SJCRH30 (cell line): Measurements from ENCODE around the gene ETV3. TPM values are rescaled to one million over a fixed set of nuclear protein-coding genes. Genes with fewer than 3 reads are reported as not detected.

Experiments
- DNase-seq, 2 experiments: peaks; one replicate each; pipeline ENCODE4 v3.0.0-alpha.2; 2015 to 2020
- H3K27ac ChIP-seq: fragments of 250-450 bp; sonication (Bioruptor Pico); 2 replicates; pipeline ENCODE4 v1.5.1; 2020; ENCODE audit warnings: mild to moderate bottlenecking, moderate library complexity
- H3K27me3 ChIP-seq: fragments of 250-450 bp; sonication (Bioruptor Pico); 2 replicates; pipeline ENCODE4 v1.5.1; 2020; ENCODE audit warnings: mild to moderate bottlenecking, moderate library complexity
- H3K36me3 ChIP-seq: fragments of 250-450 bp; sonication (Bioruptor Pico); 2 replicates; pipeline ENCODE4 v1.5.1; 2020; ENCODE audit warnings: mild to moderate bottlenecking, moderate library complexity
- H3K4me1 ChIP-seq: fragments of 250-450 bp; sonication (Bioruptor Pico); 2 replicates; pipeline ENCODE4 v1.5.1; 2020; ENCODE audit warnings: mild to moderate bottlenecking, moderate library complexity
- H3K4me3 ChIP-seq: fragments of 250-450 bp; sonication (Bioruptor Pico); 2 replicates; pipeline ENCODE4 v1.5.1; 2020; ENCODE audit warnings: mild to moderate bottlenecking, moderate library complexity
- H3K9me3 ChIP-seq: fragments of 250-450 bp; sonication (Bioruptor Pico); replicated peaks from 2 replicates; pipeline ENCODE4 v1.5.1; 2020; ENCODE audit warnings: mild to moderate bottlenecking, moderate library complexity
- total RNA-seq: library from RNA; depleted of rRNA; stranded (reverse); fragments of >200 nt; shearing (Covaris generic); gene quantifications from 2 replicates; pipeline ENCODE4 v1.2.3, GENCODE V29; 2014

ETV3 gene
- total RNA-seq, 1 experiment from 2014 or later: 12.5 TPM

DNA sequence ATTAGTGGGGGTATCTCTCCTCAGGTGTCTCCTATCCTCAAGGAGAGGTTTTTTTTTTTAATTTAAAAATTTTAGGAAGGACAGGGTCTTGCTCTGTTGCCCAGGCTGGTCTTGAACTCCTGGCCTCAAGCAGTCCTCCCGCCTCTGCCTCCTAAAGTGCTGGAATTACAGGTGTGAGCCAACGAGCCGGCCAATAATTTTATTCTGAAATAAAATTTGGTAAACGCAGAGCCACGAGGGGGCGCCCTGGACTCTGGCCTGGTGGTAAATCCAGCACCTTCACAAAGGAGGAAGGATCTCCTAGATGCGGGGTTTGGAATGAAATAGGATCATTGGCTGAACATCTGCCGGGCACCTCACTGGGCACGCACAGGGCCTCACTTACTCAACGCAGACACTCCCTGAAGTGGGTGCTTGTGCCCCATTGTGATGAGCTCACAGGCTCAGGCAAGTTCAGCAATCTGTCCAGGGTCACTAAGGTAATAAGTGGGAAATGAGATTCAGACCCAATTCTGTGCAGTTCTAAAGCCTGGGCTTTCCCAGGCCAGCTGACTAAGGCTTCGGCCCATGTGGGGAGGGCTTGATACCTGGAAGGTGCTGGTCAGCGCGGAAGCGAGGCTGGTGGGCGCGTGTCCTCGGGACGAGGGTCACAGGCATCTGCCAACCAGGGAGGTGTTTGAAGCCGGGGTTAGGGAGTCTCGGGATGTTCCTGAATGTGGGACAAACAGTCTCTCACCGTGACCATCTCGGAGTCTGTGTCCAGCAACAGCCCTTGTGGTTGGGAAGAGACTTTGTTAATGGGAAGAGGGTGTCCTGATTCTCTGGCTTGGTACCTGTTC, 32.7 kb upstream of the ETV3 start:
- H3K27ac ChIP-seq: no peak overlapping the region
- no peaks in the 10 kb centered on the region for H3K4me1 ChIP-seq
- DNase-seq: peak; percentile 39 to 48
- peaks cover 3% of the 10 kb centered on the region; the same call in 1 of the 2 replicates for H3K27me3 ChIP-seq
- no peak overlapping the region for H3K4me3 ChIP-seq
- H3K36me3 ChIP-seq: no peaks in the 10 kb centered on the region
- no peaks in the 10 kb centered on the region for H3K9me3 ChIP-seq

DNA sequence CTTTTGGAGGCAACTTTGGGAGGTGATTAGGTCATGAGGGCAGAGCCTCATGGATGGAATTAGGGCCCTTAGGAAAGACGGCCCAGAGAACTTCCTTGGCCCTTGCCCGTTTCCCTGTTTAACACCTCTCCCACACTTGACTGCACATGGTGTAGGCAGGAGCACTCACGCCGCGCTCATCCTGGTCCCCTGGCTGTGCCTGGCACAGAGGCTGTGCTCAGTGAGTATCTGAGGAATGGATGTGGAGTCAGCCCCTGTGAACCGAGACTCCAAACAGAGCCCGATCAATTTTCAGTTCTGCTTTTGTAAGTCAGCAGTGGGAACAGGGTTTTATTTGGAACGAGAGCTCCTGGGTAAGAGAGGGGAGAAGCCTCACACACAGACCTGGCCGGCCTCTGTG, 29.8 kb upstream of the ETV3 start:
- peaks cover 3% of the 10 kb centered on the region; the same call in 1 of the 2 replicates for H3K4me1 ChIP-seq
- no peak for DNase-seq
- no peaks in the 10 kb centered on the region for H3K9me3 ChIP-seq
- no peak overlapping the region for H3K4me3 ChIP-seq
- no peak overlapping the region for H3K27ac ChIP-seq
- no peaks in the 10 kb centered on the region for H3K36me3 ChIP-seq
- H3K27me3 ChIP-seq: peaks cover 10% of the 10 kb centered on the region; the same call in 1 of the 2 replicates

DNA sequence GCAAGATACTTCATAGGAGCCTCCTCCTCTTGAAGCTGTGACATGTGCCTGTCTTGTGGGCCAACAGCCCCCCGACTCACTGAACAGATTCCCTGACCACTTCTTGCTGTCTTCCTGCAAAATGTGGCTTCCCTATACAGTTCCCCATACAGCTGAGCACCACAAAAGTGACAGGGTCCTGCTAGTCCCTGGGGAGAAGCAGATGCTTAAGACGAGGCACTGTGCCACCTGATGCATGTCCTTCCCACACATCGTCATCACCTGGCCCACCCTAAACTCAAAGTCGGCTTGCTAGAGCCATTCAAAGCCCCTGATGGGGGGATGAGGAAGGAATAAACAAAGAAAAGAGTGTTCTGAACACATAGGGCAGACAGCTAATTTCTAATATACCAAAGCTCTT, 29.2 kb upstream of the ETV3 start:
- Histone ChIP-seq H3K36me3 (no peaks in the 10 kb centered on the region), H3K4me1 (peaks cover 8% of the 10 kb centered on the region), H3K27me3 (peaks cover 10% of the 10 kb centered on the region; the same call in 1 of the 2 replicates), H3K27ac (no peak overlapping the region), H3K4me3 (no peak overlapping the region), H3K9me3 (no peaks in the 10 kb centered on the region)
- no peak for DNase-seq

DNA sequence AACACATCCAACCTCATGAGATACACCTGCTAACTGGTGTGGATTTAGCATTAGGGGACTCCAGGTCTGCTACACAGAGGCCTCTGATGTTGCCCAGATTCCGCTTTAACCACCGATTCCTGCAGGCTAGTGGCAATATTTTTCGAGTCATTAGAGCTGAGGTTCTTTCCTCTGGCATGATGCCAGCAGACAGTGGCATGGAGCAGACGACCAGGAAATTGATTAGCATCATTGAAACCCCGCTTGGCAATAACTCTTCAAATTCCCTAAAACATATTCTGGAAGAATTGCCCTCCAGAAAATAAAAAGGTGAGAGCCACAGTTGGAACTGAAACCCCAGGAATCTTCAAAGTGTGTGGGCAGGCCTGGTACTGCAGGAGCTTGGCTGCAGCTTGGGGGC, 28.4 kb upstream of the ETV3 start:
- Histone ChIP-seq H3K9me3 (no peaks in the 10 kb centered on the region), H3K27ac (no peak overlapping the region), H3K4me1 (peaks cover 16% of the 10 kb centered on the region), H3K36me3 (no peaks in the 10 kb centered on the region), H3K27me3 (peaks cover 10% of the 10 kb centered on the region; the same call in 1 of the 2 replicates), H3K4me3 (no peak overlapping the region)
- no peak for DNase-seq

DNA sequence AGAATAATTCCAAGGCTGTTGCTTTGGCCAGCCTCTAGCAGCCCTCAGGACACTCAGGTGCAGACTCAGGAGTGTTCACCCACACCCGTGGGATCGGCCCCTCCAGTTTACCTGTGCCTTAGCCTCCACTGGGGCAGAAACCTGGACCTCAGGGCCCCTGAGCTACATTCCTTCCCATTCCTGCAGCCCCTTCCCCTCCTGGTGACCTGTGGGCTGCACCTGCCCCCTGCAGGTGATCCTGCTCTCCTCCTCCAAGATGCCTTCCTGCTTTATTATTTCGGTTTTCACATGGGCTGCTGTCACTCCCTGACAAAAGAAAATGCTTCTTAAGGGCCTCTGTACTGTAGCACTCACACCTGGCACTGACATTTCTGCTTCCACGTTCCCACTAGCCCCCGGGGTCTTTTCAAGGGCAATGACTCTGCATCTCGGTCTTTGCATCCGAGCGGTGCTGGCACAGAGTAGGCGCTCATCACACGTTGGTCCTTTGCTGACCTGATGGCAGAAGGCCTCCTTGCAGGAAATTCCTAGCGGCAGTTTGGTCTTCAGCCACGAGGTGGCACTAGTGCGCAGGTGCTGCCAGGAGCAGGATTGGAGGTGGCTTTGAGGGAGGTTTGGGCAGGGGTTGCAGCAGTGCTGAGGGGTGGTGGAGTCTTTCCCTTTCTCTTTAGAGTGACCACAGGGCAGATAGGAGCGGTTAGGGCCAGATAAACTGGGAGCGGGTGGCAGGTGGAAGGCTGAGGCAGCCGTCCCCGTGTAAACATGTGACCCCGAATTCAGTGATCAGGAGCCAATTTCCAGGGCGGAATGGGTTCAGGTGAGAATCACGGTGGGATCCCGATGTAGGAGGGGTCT, 25.3 kb upstream of the ETV3 start:
- peaks cover 7% of the 10 kb centered on the region; the same call in 1 of the 2 replicates for H3K27me3 ChIP-seq
- H3K36me3 ChIP-seq: no peaks in the 10 kb centered on the region
- no peak overlapping the region for H3K4me3 ChIP-seq
- peak; percentile 53 to 76 for DNase-seq
- peaks cover 19% of the 10 kb centered on the region for H3K4me1 ChIP-seq
- H3K9me3 ChIP-seq: no peaks in the 10 kb centered on the region
- no peak overlapping the region for H3K27ac ChIP-seq

DNA sequence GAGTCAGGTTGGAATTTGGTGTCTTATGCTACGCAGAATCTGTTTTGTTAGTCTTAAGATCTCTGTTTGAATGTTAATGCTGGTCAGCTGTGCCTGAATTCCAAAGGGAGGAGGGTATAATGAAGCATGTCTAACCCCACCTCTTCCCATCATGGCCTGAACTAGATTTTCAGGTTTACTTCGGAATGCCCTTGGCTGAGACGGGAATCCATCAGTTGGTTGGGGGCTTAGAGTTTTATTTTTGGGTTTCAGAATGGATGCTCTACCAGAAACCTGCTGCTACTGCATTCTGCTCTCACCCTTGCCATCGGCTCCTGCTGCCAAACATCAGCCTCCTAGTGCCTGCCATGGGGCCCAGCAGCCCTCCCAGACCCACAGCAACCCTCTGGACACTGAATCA, 24.1 kb upstream of the ETV3 start:
- Histone ChIP-seq H3K9me3 (no peaks in the 10 kb centered on the region), H3K27ac (peak overlapping the region; percentile 65), H3K27me3 (peaks cover 7% of the 10 kb centered on the region; the same call in 1 of the 2 replicates), H3K36me3 (no peaks in the 10 kb centered on the region), H3K4me3 (no peak overlapping the region), H3K4me1 (peaks cover 19% of the 10 kb centered on the region)
- peak; percentile 27 to 34 for DNase-seq

DNA sequence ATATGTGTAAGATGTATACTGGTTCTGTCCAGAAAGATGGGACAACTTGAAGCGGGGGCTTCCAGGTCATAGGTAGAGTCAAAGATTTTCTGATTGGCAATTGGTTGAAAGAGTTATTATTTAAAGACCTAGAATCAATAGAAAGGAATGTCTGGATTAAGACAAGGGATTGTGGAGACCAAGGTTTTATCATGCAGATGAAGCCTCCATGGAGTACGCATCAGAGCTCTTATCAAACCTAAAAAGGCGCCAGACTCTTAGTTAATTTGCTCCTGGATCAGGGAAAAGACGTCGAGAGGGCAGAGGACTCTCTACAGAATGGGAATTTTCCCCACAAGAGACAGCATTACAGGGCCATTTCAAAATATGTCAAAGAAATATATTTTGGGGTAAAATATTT, 23.7 kb upstream of the ETV3 start:
- peaks cover 19% of the 10 kb centered on the region for H3K4me1 ChIP-seq
- peak overlapping the region; percentile 65; the same call in 1 of the 2 replicates for H3K27ac ChIP-seq
- H3K27me3 ChIP-seq: peaks cover 7% of the 10 kb centered on the region; the same call in 1 of the 2 replicates
- no peaks in the 10 kb centered on the region for H3K36me3 ChIP-seq
- no peak for DNase-seq
- H3K9me3 ChIP-seq: no peaks in the 10 kb centered on the region
- H3K4me3 ChIP-seq: no peak overlapping the region

DNA sequence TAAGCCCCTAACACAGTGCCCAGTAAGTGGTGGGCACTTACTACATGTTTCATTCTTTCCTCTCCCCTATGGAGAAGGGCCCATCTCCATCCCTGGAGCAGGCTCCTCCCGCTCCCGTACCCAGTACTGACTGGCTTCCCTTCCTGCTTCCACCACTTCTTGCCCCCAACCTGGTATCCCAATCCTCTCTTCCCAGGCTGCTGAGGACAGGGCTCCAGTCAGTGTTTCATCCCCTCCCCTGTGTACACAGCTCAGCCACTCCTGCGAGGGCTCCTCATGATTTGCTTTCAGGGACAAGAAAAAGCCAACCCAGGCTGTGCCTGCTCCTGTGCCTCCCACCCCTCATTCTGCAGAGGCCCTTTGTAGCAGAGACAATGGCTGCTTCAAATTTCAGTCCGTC, 20.8 kb upstream of the ETV3 start:
- Histone ChIP-seq H3K4me1 (peaks cover 41% of the 10 kb centered on the region), H3K27ac (no peak overlapping the region), H3K4me3 (no peak overlapping the region), H3K27me3 (peaks cover 3% of the 10 kb centered on the region; the same call in 1 of the 2 replicates), H3K36me3 (no peaks in the 10 kb centered on the region), H3K9me3 (no peaks in the 10 kb centered on the region)
- no peak for DNase-seq

DNA sequence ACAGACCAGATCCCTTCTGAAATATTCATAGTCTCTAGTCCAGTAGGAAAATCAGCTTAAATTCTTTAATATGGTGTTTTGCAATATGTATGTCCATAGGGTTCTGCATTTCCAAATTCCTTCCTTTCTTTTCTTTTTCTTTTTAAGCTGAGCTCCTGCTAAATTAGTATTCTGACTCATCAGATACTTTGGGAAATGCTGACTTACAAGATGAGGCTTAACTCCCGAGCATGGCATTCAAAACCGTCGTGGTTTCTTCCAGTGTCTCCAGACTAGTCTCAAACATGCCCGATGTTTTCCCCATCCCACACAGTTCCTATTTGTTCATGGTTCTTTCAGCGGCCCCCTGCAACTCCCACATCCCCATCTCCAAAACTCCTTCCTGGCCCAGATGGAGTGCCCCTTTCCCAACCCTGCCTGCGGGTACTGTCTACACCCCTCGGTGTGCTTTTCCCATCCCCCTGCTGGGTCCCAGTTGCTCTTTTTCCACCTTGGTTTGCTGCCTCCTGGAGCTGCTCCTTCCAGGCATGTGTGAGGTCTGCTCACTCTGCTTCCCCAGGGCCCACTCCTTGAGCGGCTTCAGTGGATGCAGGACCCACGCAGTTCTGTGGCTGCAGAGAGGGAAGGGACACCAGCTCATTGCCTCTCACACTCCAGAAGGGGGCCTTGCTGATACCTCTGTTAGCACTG, 19.5 kb upstream of the ETV3 start:
- DNase-seq: no peak
- Histone ChIP-seq H3K36me3 (no peaks in the 10 kb centered on the region), H3K27ac (no peak overlapping the region), H3K4me1 (peaks cover 41% of the 10 kb centered on the region), H3K27me3 (no peaks in the 10 kb centered on the region), H3K9me3 (no peaks in the 10 kb centered on the region), H3K4me3 (no peak overlapping the region)

DNA sequence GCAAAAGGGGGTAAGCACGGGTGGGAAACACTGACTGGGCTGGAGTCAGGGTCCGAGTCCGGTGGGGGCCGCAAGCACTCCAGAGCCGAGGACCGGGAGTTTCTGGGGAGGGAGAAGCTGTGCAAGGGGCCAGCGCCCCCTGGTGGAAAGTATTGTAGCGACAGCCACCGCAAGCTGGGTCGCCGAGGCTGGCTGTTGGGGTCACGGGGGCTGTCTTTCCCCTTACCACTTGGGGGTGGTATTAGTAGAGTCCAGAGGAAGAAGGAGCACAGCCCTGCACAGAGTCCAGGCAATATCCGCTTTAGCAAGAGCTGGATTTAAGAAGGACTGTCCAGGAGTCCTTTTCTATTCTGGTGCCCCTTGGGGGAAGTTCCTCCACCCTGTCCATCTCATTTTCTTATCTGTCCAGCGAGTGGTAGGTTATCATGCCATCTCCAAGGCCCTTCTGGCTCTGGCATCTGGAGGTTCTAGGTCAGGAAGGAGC, 17.9 kb upstream of the ETV3 start:
- Histone ChIP-seq H3K4me3 (peak overlapping the region; percentile 34), H3K4me1 (peaks cover 28% of the 10 kb centered on the region)

DNA sequence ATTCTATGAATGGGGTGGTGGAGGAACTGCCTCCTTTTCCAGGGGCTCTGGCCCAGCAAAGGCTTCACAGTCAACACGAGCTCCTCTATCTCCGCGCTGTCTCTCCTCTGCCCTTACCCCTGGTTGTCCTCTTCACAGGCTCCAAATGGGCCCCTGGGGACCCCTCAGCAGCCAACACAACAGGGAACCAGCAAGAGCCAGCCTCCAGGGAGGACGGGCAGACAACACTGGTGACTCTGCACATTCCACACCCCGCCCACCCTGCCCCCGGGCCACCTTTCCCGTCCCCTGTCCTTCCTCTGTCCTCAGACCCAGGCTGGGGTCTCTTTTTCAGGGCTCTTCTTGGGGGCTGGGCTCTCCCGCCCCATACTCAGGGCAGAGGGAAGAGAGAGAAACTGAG, 17.5 kb upstream of the ETV3 start:
- Histone ChIP-seq H3K27ac (no peak overlapping the region), H3K4me1 (peaks cover 28% of the 10 kb centered on the region), H3K36me3 (no peaks in the 10 kb centered on the region), H3K4me3 (peak overlapping the region; percentile 34), H3K27me3 (no peaks in the 10 kb centered on the region), H3K9me3 (no peaks in the 10 kb centered on the region)
- DNase-seq: no peak

More for the DNA sequence above, 17.9 kb upstream of the ETV3 start:
- peak; percentile 71 to 78 for DNase-seq
- Histone ChIP-seq H3K27me3 (no peaks in the 10 kb centered on the region), H3K9me3 (no peaks in the 10 kb centered on the region), H3K27ac (no peak overlapping the region), H3K36me3 (no peaks in the 10 kb centered on the region)

DNA sequence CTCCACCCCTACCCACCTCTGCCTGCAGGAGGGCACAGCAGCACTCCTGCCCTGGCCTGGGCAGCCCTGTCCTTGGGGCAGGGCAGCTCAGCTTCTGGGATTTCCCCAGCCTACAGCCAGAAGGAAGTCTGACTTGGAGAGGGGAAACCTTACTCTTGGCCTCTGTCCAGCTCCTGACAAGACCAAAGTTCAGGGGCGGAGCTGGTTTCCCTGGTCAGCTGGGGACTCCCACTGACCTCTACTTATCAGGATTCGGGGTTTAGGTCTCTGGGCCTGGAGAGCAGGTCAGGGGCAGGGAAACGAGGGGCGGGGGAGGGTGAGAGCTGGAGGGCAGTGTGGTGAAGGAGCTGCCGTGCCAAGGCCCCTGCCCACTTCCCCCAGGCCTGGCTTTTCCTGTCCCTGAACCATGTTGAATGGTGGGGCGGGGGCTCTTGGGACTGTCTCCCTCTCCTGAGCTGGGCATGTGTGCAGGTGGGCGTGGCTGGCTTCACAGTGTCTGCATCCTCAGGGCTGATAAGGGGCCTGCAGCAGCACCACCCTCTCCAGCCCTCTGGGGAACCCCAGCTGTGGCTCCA, 16.8 kb upstream of the ETV3 start:
- Histone ChIP-seq H3K4me1 (peaks cover 28% of the 10 kb centered on the region), H3K36me3 (no peaks in the 10 kb centered on the region), H3K9me3 (no peaks in the 10 kb centered on the region), H3K4me3 (no peak overlapping the region), H3K27me3 (no peaks in the 10 kb centered on the region), H3K27ac (no peak overlapping the region)
- DNase-seq: peak; percentile 39 to 43

DNA sequence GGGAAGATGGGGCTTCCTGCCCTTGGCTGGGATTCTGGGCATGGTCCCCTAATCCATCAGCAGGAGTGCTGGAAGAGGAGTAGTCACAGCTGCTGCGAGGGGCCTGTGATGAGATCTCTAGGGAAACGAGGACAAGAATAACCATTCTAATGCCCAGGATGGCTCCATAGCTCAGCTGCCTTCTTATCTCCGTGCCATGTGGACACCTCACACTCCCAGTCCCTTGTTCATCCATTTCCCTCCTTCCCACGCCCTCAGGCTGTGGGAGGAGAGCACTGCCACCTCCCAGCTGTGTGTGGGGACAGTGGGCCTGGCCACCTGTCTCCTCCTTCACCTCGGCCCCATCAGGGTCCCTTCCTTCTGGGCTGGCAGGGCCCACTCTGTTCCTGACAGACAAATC, 16.1 kb upstream of the ETV3 start:
- no peaks in the 10 kb centered on the region for H3K9me3 ChIP-seq
- no peak overlapping the region for H3K4me3 ChIP-seq
- peak; percentile 61 to 75 for DNase-seq
- H3K27me3 ChIP-seq: no peaks in the 10 kb centered on the region
- no peaks in the 10 kb centered on the region for H3K36me3 ChIP-seq
- H3K27ac ChIP-seq: no peak overlapping the region
- peaks cover 28% of the 10 kb centered on the region for H3K4me1 ChIP-seq

DNA sequence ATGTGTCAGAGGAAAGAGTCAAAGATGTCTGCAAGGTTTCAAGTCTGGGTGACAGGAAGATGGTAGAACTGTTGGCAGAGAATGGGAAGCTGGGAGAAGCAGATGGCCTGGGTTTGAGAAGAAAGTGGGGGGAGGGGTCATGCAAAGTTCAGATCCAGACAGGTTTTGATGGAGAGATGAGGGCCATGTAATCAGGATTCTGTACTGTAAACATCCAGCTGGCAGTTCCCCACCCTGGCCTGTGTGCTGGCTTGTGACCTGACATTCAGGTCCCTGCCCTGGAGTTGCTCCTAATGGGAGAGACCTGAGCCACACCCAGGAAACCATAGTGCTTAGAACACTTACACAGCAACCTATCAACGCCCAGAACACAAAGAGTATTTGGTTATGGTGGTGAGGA, 15.6 kb upstream of the ETV3 start:
- no peak overlapping the region for H3K27ac ChIP-seq
- peak in 1 of 2 experiments; percentile 8 for DNase-seq
- no peaks in the 10 kb centered on the region for H3K9me3 ChIP-seq
- peaks cover 29% of the 10 kb centered on the region for H3K4me1 ChIP-seq
- no peaks in the 10 kb centered on the region for H3K27me3 ChIP-seq
- no peaks in the 10 kb centered on the region for H3K36me3 ChIP-seq
- no peak overlapping the region for H3K4me3 ChIP-seq
